MG63 (cell line): Measurements from ENCODE around the gene MOB3B. TPM values are rescaled to one million over a fixed set of nuclear protein-coding genes. Genes with fewer than 3 reads are reported as not detected.

Experiments used
- DNase-seq: peaks from one replicate; pipeline ENCODE4 v3.0.0-alpha.2; 2020
- H3K27me3 ChIP-seq: fragments of 250-450 bp; sonication (Bioruptor Pico); 2 replicates; pipeline ENCODE4 v1.5.1; 2020; ENCODE audit warnings: mild to moderate bottlenecking, moderate library complexity
- H3K36me3 ChIP-seq: fragments of 250-450 bp; sonication (Bioruptor Pico); 2 replicates; pipeline ENCODE4 v1.5.1; 2020; ENCODE audit warnings: mild to moderate bottlenecking, moderate library complexity
- H3K4me3 ChIP-seq: fragments of 250-450 bp; sonication (Bioruptor Pico); 2 replicates; pipeline ENCODE4 v1.5.1; 2020; ENCODE audit warnings: mild to moderate bottlenecking, moderate library complexity
- H3K9me3 ChIP-seq: fragments of 250-450 bp; sonication (Bioruptor Pico); 2 replicates; pipeline ENCODE4 v1.5.1; 2020; ENCODE audit warnings: mild to moderate bottlenecking, moderate library complexity
- total RNA-seq: library from RNA; depleted of rRNA; stranded (reverse); fragments of >200 nt; shearing (Covaris generic); gene quantifications from 2 replicates; pipeline ENCODE4 v1.2.3, GENCODE V29; 2014; ENCODE audit warnings: low replicate concordance

Gene MOB3B
- total RNA-seq, 1 experiment from 2014 or later, result not detected

GRCh38 chr9:27384262-27385014 is 145.2 kb downstream of the MOB3B start:
- Histone ChIP-seq H3K36me3 (no peaks in the 10 kb centered on the region), H3K9me3 (no peaks in the 10 kb centered on the region), H3K4me3 (no peak overlapping the region), H3K27me3 (no peaks in the 10 kb centered on the region)
- no peak for DNase-seq

- no peak overlapping the region for H3K4me3 ChIP-seq
- no peaks in the 10 kb centered on the region for H3K36me3 ChIP-seq
- H3K27me3 ChIP-seq, result no peaks in the 10 kb centered on the region
- DNase-seq, result no peak
- H3K9me3 ChIP-seq, result no peaks in the 10 kb centered on the region
Observed at GRCh38 chr9:27383524-27383923, 146.1 kb downstream of the MOB3B start.

- Histone ChIP-seq H3K27me3 (no peaks in the 10 kb centered on the region), H3K36me3 (no peaks in the 10 kb centered on the region), H3K4me3 (no peak overlapping the region), H3K9me3 (no peaks in the 10 kb centered on the region)
- no peak for DNase-seq
Observed at GRCh38 chr9:27382975-27383374, 146.6 kb downstream of the MOB3B start.

- Histone ChIP-seq H3K27me3 (no peaks in the 10 kb centered on the region), H3K36me3 (no peaks in the 10 kb centered on the region), H3K9me3 (no peaks in the 10 kb centered on the region), H3K4me3 (no peak overlapping the region)
- DNase-seq, result no peak
Observed at GRCh38 chr9:27382308-27382707, 147.3 kb downstream of the MOB3B start.

- H3K36me3 ChIP-seq, result no peaks in the 10 kb centered on the region
- DNase-seq, result no peak
Observed at GRCh38 chr9:27379311-27380251, 150.0 kb downstream of the MOB3B start.

GRCh38 chr9:27377811-27378456 is 151.7 kb downstream of the MOB3B start:
- no peak overlapping the region for H3K4me3 ChIP-seq
- no peaks in the 10 kb centered on the region for H3K36me3 ChIP-seq
- no peaks in the 10 kb centered on the region for H3K27me3 ChIP-seq
- no peak for DNase-seq
- H3K9me3 ChIP-seq, result no peaks in the 10 kb centered on the region

More at GRCh38 chr9:27379311-27380251, 150.0 kb downstream of the MOB3B start:
- Histone ChIP-seq H3K9me3 (no peaks in the 10 kb centered on the region), H3K4me3 (no peak overlapping the region), H3K27me3 (no peaks in the 10 kb centered on the region)

- no peak for DNase-seq
- H3K4me3 ChIP-seq, result no peak overlapping the region
- no peaks in the 10 kb centered on the region for H3K9me3 ChIP-seq
- no peaks in the 10 kb centered on the region for H3K27me3 ChIP-seq
- H3K36me3 ChIP-seq, result no peaks in the 10 kb centered on the region
Observed at GRCh38 chr9:27377147-27377807, 152.3 kb downstream of the MOB3B start.

GRCh38 chr9:27373851-27374250 is 155.8 kb downstream of the MOB3B start:
- no peaks in the 10 kb centered on the region for H3K27me3 ChIP-seq
- no peak overlapping the region for H3K4me3 ChIP-seq
- no peak for DNase-seq
- no peaks in the 10 kb centered on the region for H3K9me3 ChIP-seq
- H3K36me3 ChIP-seq, result no peaks in the 10 kb centered on the region

GRCh38 chr9:27372615-27373014 is 157.0 kb downstream of the MOB3B start:
- Histone ChIP-seq H3K27me3 (no peaks in the 10 kb centered on the region), H3K36me3 (no peaks in the 10 kb centered on the region), H3K4me3 (no peak overlapping the region), H3K9me3 (no peaks in the 10 kb centered on the region)
- DNase-seq, result no peak

- Histone ChIP-seq H3K27me3 (no peaks in the 10 kb centered on the region), H3K4me3 (no peak overlapping the region), H3K9me3 (no peaks in the 10 kb centered on the region), H3K36me3 (no peaks in the 10 kb centered on the region)
- no peak for DNase-seq
Observed at GRCh38 chr9:27371382-27371781, 158.2 kb downstream of the MOB3B start.

- no peak for DNase-seq
- H3K36me3 ChIP-seq, result no peaks in the 10 kb centered on the region
- no peaks in the 10 kb centered on the region for H3K27me3 ChIP-seq
- H3K9me3 ChIP-seq, result no peaks in the 10 kb centered on the region
- H3K4me3 ChIP-seq, result no peak overlapping the region
Observed at GRCh38 chr9:27369591-27369990, 160.0 kb downstream of the MOB3B start.

- no peak for DNase-seq
- Histone ChIP-seq H3K27me3 (no peaks in the 10 kb centered on the region), H3K9me3 (no peaks in the 10 kb centered on the region), H3K36me3 (no peaks in the 10 kb centered on the region), H3K4me3 (no peak overlapping the region)
Observed at GRCh38 chr9:27368316-27368985, 161.2 kb downstream of the MOB3B start.

GRCh38 chr9:27367921-27368315 is 161.7 kb downstream of the MOB3B start:
- Histone ChIP-seq H3K4me3 (no peak overlapping the region), H3K36me3 (no peaks in the 10 kb centered on the region), H3K27me3 (no peaks in the 10 kb centered on the region), H3K9me3 (no peaks in the 10 kb centered on the region)
- DNase-seq, result no peak

GRCh38 chr9:27367175-27367798 is 162.3 kb downstream of the MOB3B start:
- Histone ChIP-seq H3K36me3 (no peaks in the 10 kb centered on the region), H3K27me3 (no peaks in the 10 kb centered on the region), H3K4me3 (no peak overlapping the region), H3K9me3 (no peaks in the 10 kb centered on the region)
- DNase-seq, result no peak

GRCh38 chr9:27365707-27366376 is 163.8 kb downstream of the MOB3B start:
- H3K36me3 ChIP-seq, result no peaks in the 10 kb centered on the region

More at GRCh38 chr9:27365707-27366376, 163.8 kb downstream of the MOB3B start:
- no peak for DNase-seq
- Histone ChIP-seq H3K9me3 (no peaks in the 10 kb centered on the region), H3K4me3 (no peak overlapping the region), H3K27me3 (no peaks in the 10 kb centered on the region)
